Measurements from ENCODE around the gene ZSWIM6.

DNA sequence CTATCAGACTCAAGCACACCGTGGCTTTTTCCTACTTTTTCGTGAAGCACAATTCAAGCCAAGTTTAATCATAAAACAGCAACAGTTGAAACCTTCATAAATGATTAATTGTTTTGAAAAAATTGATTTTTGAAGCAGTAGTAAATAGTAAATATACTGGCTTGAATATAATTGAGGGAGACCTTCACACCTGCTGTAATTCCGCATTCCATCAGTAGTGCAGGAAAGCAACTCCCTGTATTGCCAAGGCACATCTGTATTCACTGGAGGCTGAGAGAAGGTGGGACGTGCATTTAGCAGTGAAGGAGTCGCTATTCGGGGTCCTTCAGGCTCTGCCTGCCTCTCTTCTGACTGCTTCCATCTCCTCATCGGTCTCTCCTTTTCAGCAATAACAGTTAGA, 203.8 kb downstream of the ZSWIM6 start:
- no peak for TF ChIP-seq EP300 (IDR thresholded peaks at IDR 0.05)
- no peak for TF ChIP-seq CTCF (IDR thresholded peaks at IDR 0.05)

Data from stomach (tissue), 4 donors.